LoVo (cell line): ENCODE data around the gene SMIM36.
"Not testable (repeated sequence)": the region's sequence is repeated elsewhere in the genome, so short reads cannot be mapped to it uniquely, and the experiment has no call there.

Experiments
- DNase-seq: peaks from one replicate; pipeline ENCODE4 v3.0.0-alpha.2; 2016; ENCODE audit warnings: low spot score

The SMIM36 gene

DNA sequence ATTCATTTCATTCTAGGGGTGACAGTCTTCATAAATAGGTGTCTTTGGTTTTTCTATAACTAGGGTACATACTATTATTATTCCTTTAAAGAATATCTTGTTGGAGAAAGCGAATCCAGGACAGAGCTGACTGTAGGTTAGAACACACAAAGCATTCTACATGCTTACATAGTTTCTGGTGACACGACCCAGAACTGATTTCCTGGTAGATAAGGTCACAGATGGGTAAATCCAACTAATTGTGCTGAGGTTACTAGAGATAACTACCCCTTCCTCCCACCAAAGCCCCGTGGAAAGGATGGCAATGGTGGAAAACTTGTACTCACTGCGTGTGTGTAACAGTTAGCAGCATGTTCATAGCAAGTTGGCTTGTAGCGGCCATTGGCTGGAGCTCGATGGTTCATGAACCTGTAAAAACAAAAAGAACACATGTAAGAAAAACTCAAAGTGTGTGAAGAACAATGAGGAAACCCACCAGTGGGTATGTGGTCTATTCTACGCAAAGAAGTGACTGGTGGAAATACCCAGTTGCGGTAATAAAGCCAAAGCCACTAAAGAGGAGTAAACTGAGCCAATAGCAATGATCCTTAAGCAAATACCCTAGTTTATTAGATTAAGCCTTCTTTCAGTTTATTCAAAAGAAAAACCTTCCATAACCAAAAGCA lies 97.3 kb downstream of the SMIM36 start:
- DNase-seq = no peak

DNA sequence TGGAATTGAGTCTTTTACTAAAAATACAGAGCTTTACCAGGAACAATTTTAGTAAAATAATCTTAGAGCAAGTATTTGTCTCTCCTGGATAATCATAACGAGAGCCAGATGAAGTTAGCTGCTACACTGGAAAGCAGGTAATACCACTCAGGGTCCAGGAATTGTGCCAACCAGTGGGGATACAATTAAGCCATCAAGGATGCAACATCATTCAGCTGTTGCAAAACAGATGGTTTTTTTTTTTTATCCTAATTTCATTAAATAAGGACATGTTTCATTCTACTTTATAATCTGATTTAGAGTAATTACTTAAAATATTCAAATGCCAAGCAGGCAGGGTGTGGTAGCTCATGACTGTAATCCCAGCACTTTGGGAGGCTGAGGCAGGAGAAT lies 99.8 kb downstream of the SMIM36 start:
- DNase-seq = no peak

DNA sequence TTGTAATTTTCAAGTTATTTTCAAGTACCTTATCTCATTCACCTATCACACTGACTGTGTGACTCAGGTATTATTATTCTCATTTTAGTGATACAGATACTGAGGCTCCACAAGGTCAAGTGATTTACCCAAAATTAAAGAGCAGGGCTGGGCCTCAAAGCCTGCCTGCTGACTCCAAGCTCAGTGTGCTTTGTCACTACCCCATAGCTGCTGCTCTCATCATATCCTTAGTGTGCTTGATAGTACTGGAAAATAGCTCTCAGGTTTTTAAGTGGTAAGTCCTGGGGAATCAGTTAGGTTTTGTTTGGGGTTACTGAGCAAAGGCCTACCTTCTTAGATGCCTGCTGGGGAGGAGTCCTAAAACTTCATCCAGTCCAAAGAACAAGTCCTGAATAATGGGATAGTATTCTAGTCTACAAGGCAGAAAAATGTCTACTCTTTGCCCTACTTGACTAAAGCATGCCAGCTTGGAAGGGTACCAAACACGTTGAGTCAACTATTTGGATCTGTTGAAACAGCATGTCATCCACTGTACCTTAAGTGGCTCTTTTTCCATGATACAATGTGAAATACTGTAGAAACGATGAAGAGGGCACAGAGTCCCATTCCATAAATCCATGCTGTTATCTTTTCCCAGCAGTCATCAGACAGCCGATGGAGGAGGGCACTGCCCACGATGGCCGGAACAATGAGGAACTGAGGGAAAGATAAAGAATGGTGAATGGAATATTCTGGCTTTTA lies 100.4 kb downstream of the SMIM36 start:
- no peak for DNase-seq

- DNase-seq = no peak
Measured at GRCh38 chr17:55409030-55409800, 102.0 kb downstream of the SMIM36 start.

DNA sequence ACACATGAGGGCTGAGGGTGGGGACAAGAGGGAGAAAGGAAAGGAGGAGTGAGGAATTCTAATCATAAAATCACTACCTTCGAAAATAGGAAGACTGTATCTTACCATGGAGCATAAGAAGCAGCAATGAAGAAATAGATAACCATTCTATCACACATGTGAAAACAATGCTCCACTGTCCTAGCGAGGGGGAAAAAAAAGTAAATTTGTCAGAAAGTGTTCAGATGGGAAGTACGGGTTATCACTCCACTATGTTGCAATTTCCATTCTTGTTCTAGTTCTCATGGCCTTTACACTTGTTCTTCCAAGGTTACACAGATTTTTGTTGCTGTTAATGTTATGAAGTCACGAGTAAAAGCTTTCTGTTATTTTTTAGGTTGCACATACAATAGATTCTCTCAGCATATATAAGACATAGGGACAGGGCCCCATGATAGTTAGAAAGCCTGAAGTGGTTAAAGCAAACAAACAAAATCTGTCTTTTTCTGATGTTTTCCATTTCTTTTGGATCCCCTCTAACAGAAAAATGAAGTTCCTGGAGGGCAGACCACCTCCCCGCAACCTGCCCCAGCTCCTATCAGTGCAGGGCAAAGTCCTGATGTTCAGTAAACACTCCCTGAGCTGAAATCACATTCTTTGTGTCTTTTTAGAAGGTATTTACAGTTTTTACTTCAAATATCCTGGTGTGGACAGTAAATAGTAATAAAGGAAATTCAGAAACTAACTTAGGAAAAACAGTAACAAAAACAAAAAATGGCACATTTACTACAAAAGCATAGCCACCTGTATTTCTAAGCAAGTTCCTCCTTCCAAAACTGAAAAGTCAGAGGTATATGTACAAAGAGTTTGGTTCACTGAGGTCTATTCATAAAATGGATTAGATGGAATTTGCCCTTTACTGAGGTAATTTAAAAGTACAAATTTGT lies 103.3 kb downstream of the SMIM36 start:
- DNase-seq = no peak

GRCh38 chr17:55405600-55405999 lies 105.7 kb downstream of the SMIM36 start:
- no peak for DNase-seq

GRCh38 chr17:55404197-55404596 lies 107.1 kb downstream of the SMIM36 start:
- DNase-seq = not testable (repeated sequence)

GRCh38 chr17:55402374-55402773 lies 108.9 kb downstream of the SMIM36 start:
- peak; percentile 63 for DNase-seq
